GM19438 (cell line): ENCODE measurements around the gene CEP68.
"Not testable (repeated sequence)": the region's sequence is repeated elsewhere in the genome, so short reads cannot be mapped to it uniquely, and the experiment has no call there.

ENCODE experiments used
- ATAC-seq: cut with Tn5 transposase; IDR thresholded peaks from one replicate; pipeline ENCODE4 v1.9.1; 2021; ENCODE audit warnings: low read depth; ENCODE audit not compliant: unreplicated experiment

The CEP68 gene

DNA sequence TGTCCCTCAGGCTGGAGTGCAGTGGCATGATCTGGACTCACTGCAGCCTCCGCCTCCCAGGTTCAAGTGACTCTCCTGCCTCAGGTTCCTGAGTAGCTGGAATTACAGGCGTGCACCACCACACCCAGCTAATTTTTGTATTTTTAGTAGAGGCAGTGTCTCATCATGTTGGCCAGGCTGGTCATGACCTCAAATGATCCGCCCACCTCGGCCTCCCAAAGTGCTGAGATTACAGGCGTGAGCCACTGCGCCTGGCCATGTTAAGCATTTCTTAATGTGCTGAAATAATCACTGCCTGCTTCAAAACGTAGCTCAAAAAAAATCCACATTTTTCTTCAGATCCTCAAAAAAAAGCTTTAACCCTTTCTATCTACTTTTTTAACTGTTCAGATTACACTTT, 69.2 kb downstream of the CEP68 start:
- not testable (repeated sequence) for ATAC-seq

DNA sequence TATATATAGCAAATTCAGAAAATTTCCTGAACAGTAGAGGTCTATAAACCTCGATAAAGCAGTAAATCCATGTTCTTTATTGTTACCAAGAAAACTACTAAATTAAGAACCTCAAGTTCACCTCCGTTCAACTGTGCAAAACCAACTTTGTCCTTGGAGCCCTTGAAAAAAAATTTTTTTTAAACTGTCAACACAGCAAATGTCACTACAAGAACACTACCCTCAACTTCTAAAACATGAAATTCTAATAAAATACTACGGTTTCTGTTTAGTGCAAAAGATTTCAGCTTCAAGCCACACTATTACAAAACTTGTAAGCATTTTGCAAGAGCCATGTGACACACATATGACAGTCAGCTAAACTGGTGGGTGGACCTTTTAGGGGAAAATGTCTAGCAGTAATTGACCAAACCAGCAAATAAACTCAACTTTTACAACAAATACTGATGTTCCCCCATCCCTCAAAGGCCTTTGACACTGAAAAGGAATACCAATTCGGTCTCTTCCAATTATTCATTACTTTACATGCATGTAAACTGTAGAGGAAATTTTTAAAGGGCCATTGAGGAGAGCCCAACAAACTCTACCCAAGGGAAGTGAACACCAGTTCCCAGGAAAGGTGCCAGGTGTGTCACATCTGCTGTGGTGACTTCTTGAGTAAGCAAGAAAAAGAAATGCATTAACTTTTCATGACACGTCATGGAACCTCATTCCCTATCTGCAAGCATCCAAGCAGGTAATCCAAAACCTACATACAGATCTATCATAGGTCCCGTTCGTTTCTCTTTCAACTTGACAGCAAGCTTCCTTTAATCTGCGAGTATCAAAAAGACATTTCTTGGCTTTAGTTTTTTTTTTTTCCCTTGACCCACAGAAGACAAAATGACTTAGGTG, 72.3 kb downstream of the CEP68 start:
- no peak for ATAC-seq

DNA sequence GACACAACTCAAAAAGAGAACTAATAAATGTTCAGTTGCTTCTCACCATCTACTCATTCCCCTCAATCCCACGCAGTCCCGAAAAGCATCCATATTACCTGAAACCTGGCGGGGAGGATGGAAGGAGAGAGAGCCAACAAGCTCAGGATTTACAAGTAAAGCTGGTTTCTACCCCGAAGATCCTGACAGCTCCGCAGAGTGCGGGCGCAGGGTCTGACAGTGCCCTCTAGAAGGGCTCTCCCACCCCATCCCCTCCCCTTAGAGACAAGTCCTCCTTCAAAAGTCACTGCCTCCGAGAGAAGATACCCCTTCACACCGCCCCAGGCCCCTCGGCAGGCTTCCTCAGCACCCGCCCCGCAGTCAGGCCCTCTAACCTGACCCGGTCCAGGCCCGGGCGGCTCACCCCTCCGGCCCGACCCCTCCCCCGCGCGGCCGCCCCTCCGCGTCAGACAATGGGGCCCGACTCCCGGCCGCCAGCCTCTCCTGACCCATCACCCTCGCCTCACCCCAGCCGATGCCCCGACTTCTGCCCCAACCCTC, 73.1 kb downstream of the CEP68 start:
- ATAC-seq: no peak

DNA sequence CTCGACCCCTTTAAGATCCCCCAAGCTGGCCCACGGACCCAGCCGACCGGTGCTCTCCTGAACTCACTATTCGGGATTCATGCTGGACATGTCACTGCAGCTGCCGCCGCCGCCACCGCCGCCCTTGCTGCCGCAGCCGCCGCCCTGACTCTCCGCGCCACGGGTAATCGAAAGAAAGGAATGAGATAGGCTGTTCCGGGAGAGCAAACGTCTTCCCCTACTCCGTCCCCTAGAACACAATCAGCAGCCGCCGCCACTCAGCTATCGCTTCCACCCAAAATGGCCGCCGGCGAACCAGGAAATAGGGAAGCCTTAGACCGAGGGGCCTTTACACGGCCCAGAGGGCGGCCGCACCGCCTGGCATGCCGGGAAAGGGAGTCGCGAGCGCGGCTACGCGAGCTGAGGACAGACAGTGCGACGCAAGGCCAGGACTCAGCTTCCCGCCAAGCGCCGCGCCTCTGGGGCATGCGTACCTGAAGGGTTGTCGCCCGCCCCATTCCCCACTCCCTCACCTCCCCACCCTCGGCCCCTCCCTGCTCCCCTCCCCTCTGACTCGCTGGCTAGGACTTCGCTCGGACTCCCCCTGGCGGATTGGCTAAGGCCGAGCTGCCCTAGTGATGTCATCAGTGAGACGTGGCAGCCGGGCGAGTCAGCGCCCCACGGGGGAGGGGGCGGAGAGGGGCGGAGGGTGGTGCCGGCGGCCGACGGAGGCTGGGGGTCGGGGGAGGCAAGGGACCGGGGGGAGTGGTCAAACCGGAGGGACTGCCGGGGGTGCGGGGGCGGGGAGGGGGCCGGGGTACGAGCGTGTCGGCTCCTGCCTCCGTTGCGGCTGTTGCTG, 73.8 kb downstream of the CEP68 start, which contains the start of gene RAB1A:
Gene RAB1A (minus strand): TSS at position 281 of the 838 bp plus-strand sequence. CDS start 191 bp downstream, at position 90.
- ATAC-seq: peak; percentile 96

DNA sequence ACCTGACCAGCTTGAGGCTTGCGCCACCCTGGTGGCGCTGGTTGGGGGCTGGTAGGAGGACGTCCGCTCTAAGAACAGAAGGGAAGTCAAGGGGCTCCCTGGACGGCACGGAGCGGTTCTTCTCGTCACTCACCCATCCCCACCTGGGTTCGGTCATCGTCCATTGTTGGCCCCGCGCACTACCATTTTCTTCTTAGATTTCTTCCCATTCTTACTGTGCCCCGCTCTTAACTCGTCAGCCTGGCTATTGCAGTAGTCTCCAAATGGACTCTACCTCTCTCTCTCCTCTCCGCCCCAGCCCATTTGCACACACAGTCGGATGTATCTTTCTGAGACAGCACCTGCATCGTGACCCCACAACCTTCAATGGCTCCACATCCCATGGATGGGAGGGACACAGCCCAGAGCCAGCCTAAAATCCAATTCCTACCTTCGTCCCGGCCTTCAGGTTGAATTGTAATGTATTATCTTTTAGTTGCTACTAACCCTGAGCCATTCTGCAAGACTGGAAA, 74.5 kb downstream of the CEP68 start:
- ATAC-seq: peak; percentile 40

DNA sequence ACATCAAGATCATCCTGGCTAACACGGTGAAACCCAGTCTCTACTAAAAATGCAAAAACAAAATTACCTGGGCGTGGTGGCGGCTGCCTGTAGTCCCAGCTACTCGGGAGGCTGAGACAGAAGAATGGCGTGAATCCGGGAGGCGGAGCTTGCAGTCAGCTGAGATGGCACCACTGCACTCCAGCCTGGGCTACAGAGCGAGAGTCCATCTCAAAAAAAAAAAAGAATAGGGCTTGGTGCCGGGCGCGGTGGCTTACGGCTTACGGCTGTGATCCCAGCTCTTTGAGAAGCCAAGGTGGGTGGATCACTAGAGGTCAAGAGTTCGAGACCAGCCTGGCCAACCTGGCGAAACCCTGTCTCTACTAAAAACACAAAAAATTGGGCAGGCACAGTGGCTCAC, 76.7 kb downstream of the CEP68 start:
- not testable (repeated sequence) for ATAC-seq

DNA sequence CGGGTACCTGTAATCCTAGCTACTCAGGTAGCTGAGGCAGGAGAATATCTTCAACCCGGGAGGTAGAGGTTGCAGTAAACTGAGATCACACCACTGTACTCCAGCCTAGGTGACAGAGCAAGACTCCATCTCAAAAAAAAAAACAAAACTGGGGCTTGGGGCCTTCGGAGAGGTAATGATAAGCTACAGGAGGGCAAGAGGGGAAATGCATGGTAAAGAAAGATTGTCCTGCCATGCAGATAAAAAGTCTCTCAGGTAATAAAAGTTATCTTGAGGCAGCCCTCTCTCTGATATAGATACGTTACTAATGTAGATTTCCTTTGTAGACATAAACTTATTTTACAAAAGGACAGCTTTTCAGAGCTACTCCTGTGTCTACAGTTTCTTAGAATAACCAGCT, 77.4 kb downstream of the CEP68 start:
- ATAC-seq: no peak

DNA sequence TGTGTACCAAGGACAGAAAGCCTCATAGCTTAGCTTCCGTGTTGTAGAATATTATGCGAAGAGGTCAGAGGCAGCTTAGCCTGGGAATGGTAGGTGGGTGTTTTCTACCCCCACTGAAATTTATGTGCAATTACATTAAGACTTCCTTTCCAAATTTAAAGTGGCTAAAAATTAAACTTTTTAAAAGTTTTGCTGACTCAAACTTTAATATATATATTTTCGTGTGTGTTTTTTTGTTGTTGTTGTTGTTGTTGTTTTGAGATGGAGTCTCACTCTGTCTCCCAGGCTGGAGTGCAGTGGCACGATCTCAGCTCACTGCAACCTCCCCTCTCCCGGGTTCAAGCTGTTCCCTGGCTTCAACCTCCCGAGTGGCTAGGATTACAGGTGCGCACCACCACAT, 77.9 kb downstream of the CEP68 start:
- no peak for ATAC-seq

DNA sequence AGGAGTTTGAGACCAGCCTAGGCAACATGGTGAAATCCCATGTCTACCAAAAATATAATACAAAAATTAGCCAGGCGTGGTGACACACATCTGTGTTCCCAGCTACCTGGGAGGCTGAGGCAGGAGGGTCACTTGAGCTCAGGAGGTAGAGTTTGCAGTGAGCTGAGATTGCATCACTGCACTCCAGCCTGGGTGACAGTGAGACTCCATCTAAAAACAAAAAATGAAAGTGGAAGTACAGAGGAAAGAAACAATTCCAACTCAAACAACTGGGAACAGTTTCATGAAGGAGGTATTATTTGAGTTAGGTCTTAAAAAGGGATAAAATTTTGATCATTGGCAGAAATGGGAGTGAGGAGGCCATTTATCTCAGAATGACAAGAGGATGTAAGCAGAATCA, 80.0 kb downstream of the CEP68 start:
- no peak for ATAC-seq
